ENCODE results near the gene CRLF1.

DNA sequence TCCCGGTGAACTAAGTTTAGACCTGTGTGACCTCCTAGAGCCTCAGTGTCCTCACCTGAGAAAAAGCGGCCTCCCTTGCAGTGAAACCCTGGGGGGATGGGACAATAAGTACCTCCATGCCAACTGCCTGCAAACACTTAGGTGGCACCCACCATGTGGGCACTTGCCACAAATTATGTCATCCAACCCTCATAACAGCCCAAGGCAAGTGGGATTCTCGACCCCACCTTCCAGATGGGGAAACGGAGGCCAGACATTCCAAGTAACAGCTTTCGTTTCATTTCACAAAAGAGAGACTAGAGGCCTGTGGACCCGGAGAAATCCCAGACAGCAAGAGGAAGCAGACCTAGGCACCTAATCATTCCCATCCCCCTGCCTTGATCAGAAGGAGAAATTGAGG is 11.1 kb downstream of the CRLF1 start:
- TF ChIP-seq, protein P1, sequence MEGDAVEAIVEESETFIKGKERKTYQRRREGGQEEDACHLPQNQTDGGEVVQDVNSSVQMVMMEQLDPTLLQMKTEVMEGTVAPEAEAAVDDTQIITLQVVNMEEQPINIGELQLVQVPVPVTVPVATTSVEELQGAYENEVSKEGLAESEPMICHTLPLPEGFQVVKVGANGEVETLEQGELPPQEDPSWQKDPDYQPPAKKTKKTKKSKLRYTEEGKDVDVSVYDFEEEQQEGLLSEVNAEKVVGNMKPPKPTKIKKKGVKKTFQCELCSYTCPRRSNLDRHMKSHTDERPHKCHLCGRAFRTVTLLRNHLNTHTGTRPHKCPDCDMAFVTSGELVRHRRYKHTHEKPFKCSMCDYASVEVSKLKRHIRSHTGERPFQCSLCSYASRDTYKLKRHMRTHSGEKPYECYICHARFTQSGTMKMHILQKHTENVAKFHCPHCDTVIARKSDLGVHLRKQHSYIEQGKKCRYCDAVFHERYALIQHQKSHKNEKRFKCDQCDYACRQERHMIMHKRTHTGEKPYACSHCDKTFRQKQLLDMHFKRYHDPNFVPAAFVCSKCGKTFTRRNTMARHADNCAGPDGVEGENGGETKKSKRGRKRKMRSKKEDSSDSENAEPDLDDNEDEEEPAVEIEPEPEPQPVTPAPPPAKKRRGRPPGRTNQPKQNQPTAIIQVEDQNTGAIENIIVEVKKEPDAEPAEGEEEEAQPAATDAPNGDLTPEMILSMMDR (conservative IDR thresholded peaks at IDR 0.05; ENCODE audit: low read length): no peak
- no peak for TF ChIP-seq EZH2phosphoT487 (IDR thresholded peaks at IDR 0.05; ENCODE audit: borderline replicate concordance)

Data from Loucy (cell line).